Esophagus muscularis mucosa (tissue), 4 donors: ENCODE measurements around the gene NOSTRIN.

Source experiments
- CTCF ChIP-seq, 3 experiments: fragments of 200-600 bp in 2 of 3; fragments of 450-650 bp in 1 of 3; sonication (generic) in 2 of 3; IDR thresholded peaks; one replicate each; pipeline ENCODE4 v1.5.1; 2017 to 2019; ENCODE audit warnings: antibody characterized with exemption in 3 of 3, mild to moderate bottlenecking in 2 of 3, moderate library complexity in 1 of 3
- EP300 ChIP-seq: sonication (generic); formaldehyde crosslinking; IDR thresholded peaks from one replicate; pipeline ENCODE4 v1.6.1; 2017; ENCODE audit warnings: antibody characterized with exemption
- POLR2A ChIP-seq: fragments of 450-650 bp; IDR thresholded peaks from one replicate; pipeline ENCODE4 v1.6.1; 2017; ENCODE audit warnings: antibody characterized with exemption, moderate library complexity, mild to moderate bottlenecking, low read depth
- POLR2AphosphoS5 ChIP-seq, 2 donors: sonication (generic); formaldehyde crosslinking; IDR thresholded peaks; one replicate each; pipeline ENCODE4 v1.6.1; 2017; ENCODE audit warnings: antibody characterized with exemption in 2 of 2

- no peak for TF ChIP-seq CTCF (IDR thresholded peaks at IDR 0.05)
- no peak for TF ChIP-seq EP300
- TF ChIP-seq POLR2A = no peak
- no peak for TF ChIP-seq POLR2AphosphoS5 (IDR thresholded peaks at IDR 0.05)
Measured at GRCh38 chr2:168852481-168852880, 50.0 kb downstream of the NOSTRIN start.
